ENCODE results near the gene ERAP2. TPM values are rescaled to one million over a fixed set of nuclear protein-coding genes. Genes with fewer than 3 reads are reported as not detected.
A peak's percentile ranks its signal among the peaks of the same experiment; 100 is the strongest.

ERAP2 gene, protein sequence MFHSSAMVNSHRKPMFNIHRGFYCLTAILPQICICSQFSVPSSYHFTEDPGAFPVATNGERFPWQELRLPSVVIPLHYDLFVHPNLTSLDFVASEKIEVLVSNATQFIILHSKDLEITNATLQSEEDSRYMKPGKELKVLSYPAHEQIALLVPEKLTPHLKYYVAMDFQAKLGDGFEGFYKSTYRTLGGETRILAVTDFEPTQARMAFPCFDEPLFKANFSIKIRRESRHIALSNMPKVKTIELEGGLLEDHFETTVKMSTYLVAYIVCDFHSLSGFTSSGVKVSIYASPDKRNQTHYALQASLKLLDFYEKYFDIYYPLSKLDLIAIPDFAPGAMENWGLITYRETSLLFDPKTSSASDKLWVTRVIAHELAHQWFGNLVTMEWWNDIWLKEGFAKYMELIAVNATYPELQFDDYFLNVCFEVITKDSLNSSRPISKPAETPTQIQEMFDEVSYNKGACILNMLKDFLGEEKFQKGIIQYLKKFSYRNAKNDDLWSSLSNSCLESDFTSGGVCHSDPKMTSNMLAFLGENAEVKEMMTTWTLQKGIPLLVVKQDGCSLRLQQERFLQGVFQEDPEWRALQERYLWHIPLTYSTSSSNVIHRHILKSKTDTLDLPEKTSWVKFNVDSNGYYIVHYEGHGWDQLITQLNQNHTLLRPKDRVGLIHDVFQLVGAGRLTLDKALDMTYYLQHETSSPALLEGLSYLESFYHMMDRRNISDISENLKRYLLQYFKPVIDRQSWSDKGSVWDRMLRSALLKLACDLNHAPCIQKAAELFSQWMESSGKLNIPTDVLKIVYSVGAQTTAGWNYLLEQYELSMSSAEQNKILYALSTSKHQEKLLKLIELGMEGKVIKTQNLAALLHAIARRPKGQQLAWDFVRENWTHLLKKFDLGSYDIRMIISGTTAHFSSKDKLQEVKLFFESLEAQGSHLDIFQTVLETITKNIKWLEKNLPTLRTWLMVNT
- total RNA-seq, result 10 to 100 TPM; 11.0 to 13.8 (median 12.8) TPM

DNA sequence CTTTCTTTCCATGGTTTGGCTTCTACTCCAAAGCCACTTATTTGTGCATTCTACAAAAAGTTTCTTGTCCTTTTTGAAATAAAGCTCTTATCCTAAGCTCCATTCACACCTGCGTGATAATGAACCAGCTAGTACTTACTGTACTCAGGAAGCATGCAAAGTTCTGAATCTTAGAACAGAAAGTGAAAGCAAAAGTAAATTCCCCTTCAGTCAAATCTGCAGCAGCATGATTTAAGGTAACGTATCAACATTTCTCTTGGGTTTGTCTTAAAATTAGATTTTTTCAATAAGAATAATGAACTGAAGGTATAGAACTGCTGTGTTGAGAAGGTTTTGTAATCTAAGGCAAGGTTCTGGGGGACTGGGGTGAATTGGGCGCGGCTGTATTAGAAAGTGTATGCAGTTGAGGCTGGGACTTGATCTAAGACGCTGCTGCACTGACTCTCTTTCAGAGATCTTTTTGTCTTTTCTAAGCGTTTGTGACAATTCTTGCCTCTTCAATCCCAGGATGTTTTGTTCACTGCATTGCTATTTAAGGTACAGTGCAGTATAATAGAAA is at the start of gene ERAP2:
ERAP2 (plus strand) TSS at position 209 of the 559 bp plus-strand sequence. CDS start 3,186 bp downstream, outside the sequence.
- no peaks in the 10 kb centered on the region for H3K4me1 ChIP-seq
- H3K4me3 ChIP-seq, result peak within 1 kb of the TSS; percentile 54 to 68 (median 65)
- no peaks in the 10 kb centered on the region for H3K9me3 ChIP-seq
- H3K36me3 ChIP-seq, result no peaks in the 10 kb centered on the region
- no peak for TF ChIP-seq POLR2AphosphoS5 (IDR thresholded peaks at IDR 0.05)
- intact Hi-C loops (cut with DNase I; ENCODE audit: low total_unique reads), result no loop called here
- peak within 1 kb of the TSS; percentile 46 to 75 for H3K27ac ChIP-seq
- H3K27me3 ChIP-seq, result no peaks in the 10 kb centered on the region
- no peak for DNase-seq (ENCODE audit: low spot score in 2 of 2)

GRCh38 chr5:96829297-96829696 is 47.0 kb upstream of the ERAP2 start:
- intact Hi-C loops (cut with DNase I; ENCODE audit: low total_unique reads), result no loop called here
- Histone ChIP-seq H3K27me3 (no peaks in the 10 kb centered on the region), H3K36me3 (no peaks in the 10 kb centered on the region), H3K4me1 (no peaks in the 10 kb centered on the region), H3K27ac (no peak overlapping the region), H3K4me3 (no peak overlapping the region), H3K9me3 (no peaks in the 10 kb centered on the region)
- TF ChIP-seq POLR2A (IDR thresholded peaks at IDR 0.05) (no peak), POLR2AphosphoS5 (IDR thresholded peaks at IDR 0.05) (no peak)
- TF ChIP-seq, protein P1, sequence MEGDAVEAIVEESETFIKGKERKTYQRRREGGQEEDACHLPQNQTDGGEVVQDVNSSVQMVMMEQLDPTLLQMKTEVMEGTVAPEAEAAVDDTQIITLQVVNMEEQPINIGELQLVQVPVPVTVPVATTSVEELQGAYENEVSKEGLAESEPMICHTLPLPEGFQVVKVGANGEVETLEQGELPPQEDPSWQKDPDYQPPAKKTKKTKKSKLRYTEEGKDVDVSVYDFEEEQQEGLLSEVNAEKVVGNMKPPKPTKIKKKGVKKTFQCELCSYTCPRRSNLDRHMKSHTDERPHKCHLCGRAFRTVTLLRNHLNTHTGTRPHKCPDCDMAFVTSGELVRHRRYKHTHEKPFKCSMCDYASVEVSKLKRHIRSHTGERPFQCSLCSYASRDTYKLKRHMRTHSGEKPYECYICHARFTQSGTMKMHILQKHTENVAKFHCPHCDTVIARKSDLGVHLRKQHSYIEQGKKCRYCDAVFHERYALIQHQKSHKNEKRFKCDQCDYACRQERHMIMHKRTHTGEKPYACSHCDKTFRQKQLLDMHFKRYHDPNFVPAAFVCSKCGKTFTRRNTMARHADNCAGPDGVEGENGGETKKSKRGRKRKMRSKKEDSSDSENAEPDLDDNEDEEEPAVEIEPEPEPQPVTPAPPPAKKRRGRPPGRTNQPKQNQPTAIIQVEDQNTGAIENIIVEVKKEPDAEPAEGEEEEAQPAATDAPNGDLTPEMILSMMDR (IDR thresholded peaks at IDR 0.05), result no peak
- no peak for DNase-seq (ENCODE audit: low spot score in 2 of 2)

- H3K4me3 ChIP-seq, result no peak overlapping the region
- no peak for TF ChIP-seq POLR2AphosphoS5 (IDR thresholded peaks at IDR 0.05)
- TF ChIP-seq, protein P1 (IDR thresholded peaks at IDR 0.05), result no peak
- no peak for TF ChIP-seq POLR2A (IDR thresholded peaks at IDR 0.05)
- no peaks in the 10 kb centered on the region for H3K4me1 ChIP-seq
- H3K27ac ChIP-seq, result no peak overlapping the region
- no peaks in the 10 kb centered on the region for H3K36me3 ChIP-seq
- no peaks in the 10 kb centered on the region for H3K9me3 ChIP-seq
- H3K27me3 ChIP-seq, result no peaks in the 10 kb centered on the region
- no peak for DNase-seq (ENCODE audit: low spot score in 2 of 2)
- intact Hi-C loops (cut with DNase I; ENCODE audit: low total_unique reads), result no loop called here
These were observed 42.3 kb upstream of the ERAP2 start for GRCh38 chr5:96834016-96834415.

DNA sequence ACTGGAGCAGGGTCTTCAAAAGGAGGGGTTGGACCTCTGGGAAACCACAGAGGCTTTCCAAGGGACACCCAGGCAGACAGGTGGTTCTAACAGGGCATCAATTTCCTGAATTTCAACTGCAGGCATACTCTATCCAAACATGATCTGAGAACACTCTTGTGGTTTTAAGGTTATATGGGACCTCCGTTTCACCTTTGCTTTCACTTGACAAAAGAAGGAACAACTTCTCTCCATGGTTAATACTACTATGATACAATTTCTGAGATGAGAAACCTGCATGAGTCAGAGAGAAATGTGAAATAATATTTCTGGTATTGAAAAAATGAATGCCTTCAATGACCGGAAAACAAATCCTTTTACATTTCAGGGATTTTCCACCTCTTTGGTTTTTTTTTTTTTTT is 40.5 kb upstream of the ERAP2 start:
- Histone ChIP-seq H3K36me3 (no peaks in the 10 kb centered on the region), H3K4me1 (no peaks in the 10 kb centered on the region), H3K9me3 (no peaks in the 10 kb centered on the region), H3K27me3 (no peaks in the 10 kb centered on the region), H3K4me3 (no peak overlapping the region), H3K27ac (no peak overlapping the region)
- DNase-seq (ENCODE audit: low spot score in 2 of 2), result no peak
- intact Hi-C loops (cut with DNase I; ENCODE audit: low total_unique reads), result no loop called here
- TF ChIP-seq POLR2A (IDR thresholded peaks at IDR 0.05) (no peak), POLR2AphosphoS5 (IDR thresholded peaks at IDR 0.05) (no peak)
- TF ChIP-seq, protein P1 (IDR thresholded peaks at IDR 0.05), result no peak

DNA sequence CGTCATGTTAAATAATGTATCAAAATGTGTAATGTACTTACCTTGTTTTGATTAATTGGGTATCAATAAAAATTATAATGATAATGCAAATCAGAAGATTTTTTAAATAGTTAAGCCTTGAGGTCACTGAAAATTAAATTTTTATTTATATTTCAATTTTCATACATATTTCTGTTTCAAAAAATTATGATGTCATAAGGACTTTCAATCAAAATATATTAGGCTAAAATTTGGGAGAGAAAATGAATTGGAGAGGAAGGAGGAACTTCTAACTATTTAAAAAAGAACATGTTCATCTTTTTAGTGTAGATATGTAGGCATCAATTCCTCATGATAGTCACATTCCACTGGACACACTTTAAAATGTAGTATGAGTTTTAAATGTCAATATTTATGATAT is 39.5 kb upstream of the ERAP2 start:
- TF ChIP-seq POLR2A (IDR thresholded peaks at IDR 0.05) (no peak), POLR2AphosphoS5 (IDR thresholded peaks at IDR 0.05) (no peak)
- TF ChIP-seq, protein P1 (IDR thresholded peaks at IDR 0.05), result no peak
- H3K4me1 ChIP-seq, result no peaks in the 10 kb centered on the region
- H3K27me3 ChIP-seq, result no peaks in the 10 kb centered on the region
- H3K27ac ChIP-seq, result no peak overlapping the region
- DNase-seq (ENCODE audit: low spot score in 2 of 2), result no peak
- H3K36me3 ChIP-seq, result no peaks in the 10 kb centered on the region
- no peak overlapping the region for H3K4me3 ChIP-seq
- H3K9me3 ChIP-seq, result no peaks in the 10 kb centered on the region
- intact Hi-C loops (cut with DNase I; ENCODE audit: low total_unique reads), result no loop called here
